SK-N-SH treated with all-trans-retinoic acid at 6 μM for 48 hours (cell line): Measurements from ENCODE around the gene CXCL14.

Source experiments
- ATAC-seq: fragments of 200-7000 bp; cut with Tn5 transposase; 3 replicates; pipeline ENCODE4 v1.9.1; 2020; ENCODE audit warnings: mild to moderate bottlenecking, moderate library complexity
- BACH2 ChIP-seq: fragments of 250-450 bp; sonication (Bioruptor Pico); IDR thresholded peaks from 2 replicates; pipeline ENCODE4 v1.9.0; 2021; ENCODE audit warnings: mild to moderate bottlenecking, borderline replicate concordance
- ESRRG ChIP-seq: fragments of 250-450 bp; sonication (Bioruptor Pico); IDR thresholded peaks from 2 replicates; pipeline ENCODE4 v1.6.1; 2021; ENCODE audit warnings: mild to moderate bottlenecking
- GLIS3 ChIP-seq: fragments of 250-450 bp; sonication (Bioruptor Pico); IDR thresholded peaks from 2 replicates; pipeline ENCODE4 v1.5.0; 2020; ENCODE audit warnings: mild to moderate bottlenecking, moderate library complexity
- ISL1 ChIP-seq: fragments of 250-450 bp; sonication (Bioruptor Pico); IDR thresholded peaks from 2 replicates; pipeline ENCODE4 v2.1.2; 2022; ENCODE audit warnings: mild to moderate bottlenecking, moderate library complexity
- OSR1 ChIP-seq: fragments of 250-450 bp; sonication (Bioruptor Pico); IDR thresholded peaks from 2 replicates; pipeline ENCODE4 v1.8.0; 2022; ENCODE audit warnings: moderate library complexity, mild to moderate bottlenecking, inconsistent platforms
- PPARA ChIP-seq: fragments of 250-450 bp; sonication (Bioruptor Pico); IDR thresholded peaks from 2 replicates; pipeline ENCODE4 v1.5.0; 2020; ENCODE audit warnings: mild to moderate bottlenecking, borderline replicate concordance
- RARB ChIP-seq: fragments of 250-450 bp; sonication (Bioruptor Pico); IDR thresholded peaks from 2 replicates; pipeline ENCODE4 v1.8.0; 2021; ENCODE audit warnings: mild to moderate bottlenecking, moderate library complexity
- SNAI2 ChIP-seq: fragments of 250-450 bp; sonication (Bioruptor Pico); IDR thresholded peaks from 2 replicates; pipeline ENCODE4 v1.5.0; 2020; ENCODE audit warnings: mild to moderate bottlenecking, moderate library complexity
- TCF4 ChIP-seq: fragments of 250-450 bp; sonication (Bioruptor Pico); IDR thresholded peaks from 2 replicates; pipeline ENCODE4 v1.8.0; 2021; ENCODE audit warnings: mild to moderate bottlenecking, moderate library complexity, borderline replicate concordance
- TOX ChIP-seq: fragments of 250-450 bp; sonication (Bioruptor Pico); IDR thresholded peaks from 2 replicates; pipeline ENCODE4 v1.8.0; 2021; ENCODE audit warnings: mild to moderate bottlenecking, moderate library complexity, borderline replicate concordance
- ZC3H10 ChIP-seq: fragments of 250-450 bp; sonication (Bioruptor Pico); IDR thresholded peaks from 2 replicates; pipeline ENCODE4 v1.5.1; 2021; ENCODE audit warnings: mild to moderate bottlenecking, moderate library complexity
- ZFP3 ChIP-seq: fragments of 250-450 bp; sonication (Bioruptor Pico); IDR thresholded peaks from 2 replicates; pipeline ENCODE4 v1.5.0; 2020; ENCODE audit warnings: mild to moderate bottlenecking, moderate library complexity
- ZFP30 ChIP-seq: fragments of 450-650 bp; formaldehyde crosslinking; IDR thresholded peaks from 2 replicates; pipeline ENCODE4 v1.5.0; 2022; ENCODE audit warnings: mild to moderate bottlenecking, moderate library complexity
- ZNF565 ChIP-seq: fragments of 450-650 bp; formaldehyde crosslinking; conservative IDR thresholded peaks from 2 replicates; pipeline ENCODE4 v1.5.0; 2020; ENCODE audit warnings: low read depth, mild to moderate bottlenecking, moderate library complexity
- ZNF70 ChIP-seq: fragments of 450-650 bp; formaldehyde crosslinking; IDR thresholded peaks from 2 replicates; pipeline ENCODE4 v1.5.0; 2020; ENCODE audit warnings: mild to moderate bottlenecking, moderate library complexity
- ZNF8 ChIP-seq: fragments of 450-650 bp; formaldehyde crosslinking; IDR thresholded peaks from 2 replicates; pipeline ENCODE4 v1.5.0; 2020; ENCODE audit warnings: mild to moderate bottlenecking, moderate library complexity
- TF ChIP-seq, protein P1 (sequence below): fragments of 250-450 bp; sonication (Bioruptor Pico); IDR thresholded peaks from 2 replicates; pipeline ENCODE4 v1.5.1; 2020; ENCODE audit warnings: low read depth, mild to moderate bottlenecking, moderate library complexity
- TF ChIP-seq, protein P2 (sequence below): fragments of 250-450 bp; sonication (Bioruptor Pico); IDR thresholded peaks from 2 replicates; pipeline ENCODE4 v1.5.1; 2021; ENCODE audit warnings: mild to moderate bottlenecking, moderate library complexity
- TF ChIP-seq, protein P3 (sequence below): fragments of 250-450 bp; sonication (Bioruptor Pico); IDR thresholded peaks from 2 replicates; pipeline ENCODE4 v1.8.0; 2021; ENCODE audit warnings: low read depth, mild to moderate bottlenecking, moderate library complexity, borderline replicate concordance
- TF ChIP-seq, protein P4 (sequence below): fragments of 250-450 bp; sonication (Bioruptor Pico); IDR thresholded peaks from 2 replicates; pipeline ENCODE4 v1.5.0; 2020; ENCODE audit warnings: mild to moderate bottlenecking, moderate library complexity
- TF ChIP-seq, protein P5 (sequence below): fragments of 250-450 bp; sonication (Bioruptor Pico); IDR thresholded peaks from 2 replicates; pipeline ENCODE4 v1.8.0; 2020; ENCODE audit warnings: mild to moderate bottlenecking, moderate library complexity, borderline replicate concordance

Gene CXCL14

DNA sequence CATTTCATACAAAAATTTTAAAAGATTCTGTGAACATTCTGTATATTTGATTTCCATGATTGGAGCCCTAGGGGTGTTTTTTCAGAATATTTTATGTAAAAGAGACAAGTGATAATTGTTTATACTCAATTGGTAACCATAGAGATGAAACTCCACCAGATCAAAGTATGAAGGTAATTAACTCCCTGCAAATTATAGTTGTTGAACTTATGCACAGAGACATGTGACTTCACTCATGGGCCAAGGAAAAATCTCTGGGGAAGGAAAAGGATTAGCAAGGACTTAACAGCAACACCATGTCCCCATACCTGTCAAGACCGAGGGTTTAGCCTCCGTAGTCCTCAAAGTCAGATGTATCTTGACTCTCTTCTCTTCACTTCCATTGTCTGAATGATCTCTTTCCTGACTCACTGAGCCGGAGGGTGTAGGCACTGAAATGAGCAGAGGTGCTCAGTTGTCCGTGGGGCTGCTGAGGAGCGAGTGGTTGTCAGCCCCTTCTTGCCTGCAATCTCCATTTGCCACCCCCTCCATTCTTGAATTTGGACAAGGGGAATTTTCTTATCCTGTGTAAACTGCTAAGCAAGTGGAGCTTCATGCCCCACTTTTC lies 17.5 kb upstream of the CXCL14 start:
- ATAC-seq: no peak
- TF ChIP-seq ZNF8 (CRISPR knock-in tag): no peak
- TF ChIP-seq BACH2 (CRISPR knock-in tag): no peak
- no peak for TF ChIP-seq ZNF70
- no peak for TF ChIP-seq OSR1 (CRISPR knock-in tag)
- TF ChIP-seq, protein P1, sequence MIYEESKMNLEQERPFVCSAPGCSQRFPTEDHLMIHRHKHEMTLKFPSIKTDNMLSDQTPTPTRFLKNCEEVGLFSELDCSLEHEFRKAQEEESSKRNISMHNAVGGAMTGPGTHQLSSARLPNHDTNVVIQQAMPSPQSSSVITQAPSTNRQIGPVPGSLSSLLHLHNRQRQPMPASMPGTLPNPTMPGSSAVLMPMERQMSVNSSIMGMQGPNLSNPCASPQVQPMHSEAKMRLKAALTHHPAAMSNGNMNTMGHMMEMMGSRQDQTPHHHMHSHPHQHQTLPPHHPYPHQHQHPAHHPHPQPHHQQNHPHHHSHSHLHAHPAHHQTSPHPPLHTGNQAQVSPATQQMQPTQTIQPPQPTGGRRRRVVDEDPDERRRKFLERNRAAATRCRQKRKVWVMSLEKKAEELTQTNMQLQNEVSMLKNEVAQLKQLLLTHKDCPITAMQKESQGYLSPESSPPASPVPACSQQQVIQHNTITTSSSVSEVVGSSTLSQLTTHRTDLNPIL (CRISPR knock-in tag): no peak
- no peak for TF ChIP-seq TCF4
- TF ChIP-seq, protein P2, sequence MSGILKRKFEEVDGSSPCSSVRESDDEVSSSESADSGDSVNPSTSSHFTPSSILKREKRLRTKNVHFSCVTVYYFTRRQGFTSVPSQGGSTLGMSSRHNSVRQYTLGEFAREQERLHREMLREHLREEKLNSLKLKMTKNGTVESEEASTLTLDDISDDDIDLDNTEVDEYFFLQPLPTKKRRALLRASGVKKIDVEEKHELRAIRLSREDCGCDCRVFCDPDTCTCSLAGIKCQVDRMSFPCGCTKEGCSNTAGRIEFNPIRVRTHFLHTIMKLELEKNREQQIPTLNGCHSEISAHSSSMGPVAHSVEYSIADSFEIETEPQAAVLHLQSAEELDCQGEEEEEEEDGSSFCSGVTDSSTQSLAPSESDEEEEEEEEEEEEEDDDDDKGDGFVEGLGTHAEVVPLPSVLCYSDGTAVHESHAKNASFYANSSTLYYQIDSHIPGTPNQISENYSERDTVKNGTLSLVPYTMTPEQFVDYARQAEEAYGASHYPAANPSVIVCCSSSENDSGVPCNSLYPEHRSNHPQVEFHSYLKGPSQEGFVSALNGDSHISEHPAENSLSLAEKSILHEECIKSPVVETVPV (CRISPR knock-in tag): no peak
- TF ChIP-seq ZNF565 (CRISPR knock-in tag): no peak
- TF ChIP-seq, protein P3, sequence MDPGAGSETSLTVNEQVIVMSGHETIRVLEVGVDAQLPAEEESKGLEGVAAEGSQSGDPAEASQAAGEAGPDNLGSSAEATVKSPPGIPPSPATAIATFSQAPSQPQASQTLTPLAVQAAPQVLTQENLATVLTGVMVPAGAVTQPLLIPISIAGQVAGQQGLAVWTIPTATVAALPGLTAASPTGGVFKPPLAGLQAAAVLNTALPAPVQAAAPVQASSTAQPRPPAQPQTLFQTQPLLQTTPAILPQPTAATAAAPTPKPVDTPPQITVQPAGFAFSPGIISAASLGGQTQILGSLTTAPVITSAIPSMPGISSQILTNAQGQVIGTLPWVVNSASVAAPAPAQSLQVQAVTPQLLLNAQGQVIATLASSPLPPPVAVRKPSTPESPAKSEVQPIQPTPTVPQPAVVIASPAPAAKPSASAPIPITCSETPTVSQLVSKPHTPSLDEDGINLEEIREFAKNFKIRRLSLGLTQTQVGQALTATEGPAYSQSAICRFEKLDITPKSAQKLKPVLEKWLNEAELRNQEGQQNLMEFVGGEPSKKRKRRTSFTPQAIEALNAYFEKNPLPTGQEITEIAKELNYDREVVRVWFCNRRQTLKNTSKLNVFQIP (CRISPR knock-in tag): no peak

DNA sequence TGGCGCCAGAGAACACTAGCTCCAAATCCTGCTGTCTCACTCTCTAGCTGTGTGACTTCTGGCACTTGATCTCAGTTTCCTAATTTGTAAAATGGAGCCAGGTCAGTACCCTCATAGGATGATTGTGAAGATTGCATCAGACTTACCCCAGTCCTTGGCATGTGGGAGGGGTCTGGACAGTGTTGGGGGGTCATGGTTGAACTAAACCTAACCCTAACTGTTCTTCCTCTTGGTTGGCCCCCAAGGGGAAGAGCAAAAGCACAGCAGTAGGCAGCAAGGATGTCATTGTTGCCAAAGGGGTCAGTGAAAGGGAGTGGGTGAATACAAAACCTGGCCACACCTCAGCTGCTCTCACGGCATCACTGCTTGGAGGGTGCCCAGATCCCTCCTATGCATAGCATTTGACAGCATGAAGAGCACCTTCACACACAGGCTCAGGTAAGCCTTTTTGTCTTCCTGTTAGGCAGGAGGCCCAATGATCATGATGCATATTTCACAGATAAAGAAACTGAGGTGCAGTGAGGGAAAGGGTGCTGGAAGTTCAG lies 15.7 kb upstream of the CXCL14 start:
- no peak for TF ChIP-seq TCF4
- TF ChIP-seq, protein P2 (CRISPR knock-in tag): no peak
- ATAC-seq: no peak

DNA sequence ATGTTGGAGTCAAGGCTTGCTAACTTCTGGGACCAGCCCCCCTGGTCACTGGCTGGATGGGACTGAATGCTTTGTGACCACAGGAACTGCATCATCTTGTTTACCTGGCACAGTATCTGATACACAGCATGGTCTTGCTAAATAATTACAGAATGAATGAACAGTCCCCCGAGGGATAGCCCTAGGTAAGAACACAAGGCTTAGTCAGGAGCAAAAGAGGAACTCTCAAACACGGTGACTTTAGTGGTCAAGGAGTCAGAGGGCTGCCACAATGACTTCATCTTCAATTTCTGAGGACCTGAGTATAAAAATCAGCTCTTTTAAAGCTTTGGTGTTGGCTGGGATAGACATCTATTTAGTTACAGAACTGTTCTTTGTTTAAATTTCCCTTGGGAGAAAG lies 15.1 kb upstream of the CXCL14 start:
- TF ChIP-seq ZFP30 (CRISPR knock-in tag): no peak
- TF ChIP-seq, protein P1 (CRISPR knock-in tag): no peak
- TF ChIP-seq ZNF8 (CRISPR knock-in tag): no peak
- TF ChIP-seq, protein P3 (CRISPR knock-in tag): no peak
- TF ChIP-seq GLIS3: no peak
- TF ChIP-seq, protein P2 (CRISPR knock-in tag): no peak
- TF ChIP-seq ESRRG (CRISPR knock-in tag): no peak
- no peak for TF ChIP-seq SNAI2 (CRISPR knock-in tag)
- TF ChIP-seq, protein P4, sequence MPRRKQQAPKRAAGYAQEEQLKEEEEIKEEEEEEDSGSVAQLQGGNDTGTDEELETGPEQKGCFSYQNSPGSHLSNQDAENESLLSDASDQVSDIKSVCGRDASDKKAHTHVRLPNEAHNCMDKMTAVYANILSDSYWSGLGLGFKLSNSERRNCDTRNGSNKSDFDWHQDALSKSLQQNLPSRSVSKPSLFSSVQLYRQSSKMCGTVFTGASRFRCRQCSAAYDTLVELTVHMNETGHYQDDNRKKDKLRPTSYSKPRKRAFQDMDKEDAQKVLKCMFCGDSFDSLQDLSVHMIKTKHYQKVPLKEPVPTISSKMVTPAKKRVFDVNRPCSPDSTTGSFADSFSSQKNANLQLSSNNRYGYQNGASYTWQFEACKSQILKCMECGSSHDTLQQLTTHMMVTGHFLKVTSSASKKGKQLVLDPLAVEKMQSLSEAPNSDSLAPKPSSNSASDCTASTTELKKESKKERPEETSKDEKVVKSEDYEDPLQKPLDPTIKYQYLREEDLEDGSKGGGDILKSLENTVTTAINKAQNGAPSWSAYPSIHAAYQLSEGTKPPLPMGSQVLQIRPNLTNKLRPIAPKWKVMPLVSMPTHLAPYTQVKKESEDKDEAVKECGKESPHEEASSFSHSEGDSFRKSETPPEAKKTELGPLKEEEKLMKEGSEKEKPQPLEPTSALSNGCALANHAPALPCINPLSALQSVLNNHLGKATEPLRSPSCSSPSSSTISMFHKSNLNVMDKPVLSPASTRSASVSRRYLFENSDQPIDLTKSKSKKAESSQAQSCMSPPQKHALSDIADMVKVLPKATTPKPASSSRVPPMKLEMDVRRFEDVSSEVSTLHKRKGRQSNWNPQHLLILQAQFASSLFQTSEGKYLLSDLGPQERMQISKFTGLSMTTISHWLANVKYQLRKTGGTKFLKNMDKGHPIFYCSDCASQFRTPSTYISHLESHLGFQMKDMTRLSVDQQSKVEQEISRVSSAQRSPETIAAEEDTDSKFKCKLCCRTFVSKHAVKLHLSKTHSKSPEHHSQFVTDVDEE: no peak
- TF ChIP-seq RARB (CRISPR knock-in tag): no peak
- TF ChIP-seq ZNF565 (CRISPR knock-in tag): no peak
- TF ChIP-seq, protein P5, sequence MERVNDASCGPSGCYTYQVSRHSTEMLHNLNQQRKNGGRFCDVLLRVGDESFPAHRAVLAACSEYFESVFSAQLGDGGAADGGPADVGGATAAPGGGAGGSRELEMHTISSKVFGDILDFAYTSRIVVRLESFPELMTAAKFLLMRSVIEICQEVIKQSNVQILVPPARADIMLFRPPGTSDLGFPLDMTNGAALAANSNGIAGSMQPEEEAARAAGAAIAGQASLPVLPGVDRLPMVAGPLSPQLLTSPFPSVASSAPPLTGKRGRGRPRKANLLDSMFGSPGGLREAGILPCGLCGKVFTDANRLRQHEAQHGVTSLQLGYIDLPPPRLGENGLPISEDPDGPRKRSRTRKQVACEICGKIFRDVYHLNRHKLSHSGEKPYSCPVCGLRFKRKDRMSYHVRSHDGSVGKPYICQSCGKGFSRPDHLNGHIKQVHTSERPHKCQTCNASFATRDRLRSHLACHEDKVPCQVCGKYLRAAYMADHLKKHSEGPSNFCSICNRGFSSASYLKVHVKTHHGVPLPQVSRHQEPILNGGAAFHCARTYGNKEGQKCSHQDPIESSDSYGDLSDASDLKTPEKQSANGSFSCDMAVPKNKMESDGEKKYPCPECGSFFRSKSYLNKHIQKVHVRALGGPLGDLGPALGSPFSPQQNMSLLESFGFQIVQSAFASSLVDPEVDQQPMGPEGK: no peak
- TF ChIP-seq TOX (CRISPR knock-in tag): no peak
- no peak for TF ChIP-seq BACH2 (CRISPR knock-in tag)
- TF ChIP-seq ZC3H10: no peak
- no peak for TF ChIP-seq ISL1
- no peak for TF ChIP-seq ZFP3
- no peak for TF ChIP-seq ZNF70
- TF ChIP-seq TCF4: no peak
- TF ChIP-seq PPARA: no peak
- TF ChIP-seq, all 23 proteins: peak for 0
- no peak for ATAC-seq
